ENCODE data around the gene KRTAP20-1.

- TF ChIP-seq CTCF (IDR thresholded peaks at IDR 0.05) = no peak
- TF ChIP-seq POLR2AphosphoS5 (IDR thresholded peaks at IDR 0.05; ENCODE audit: insufficient read depth in 1 of 2, low read depth in 1 of 2) = no peak
- TF ChIP-seq POLR2A (IDR thresholded peaks at IDR 0.05) = no peak
Observed at GRCh38 chr21:30592140-30592539, 24.1 kb upstream of the KRTAP20-1 start, which contains the start of gene KRTAP6-3.

Data from vagina (tissue), 2 donors.